Glutamatergic neuron (in vitro differentiated cells): ENCODE data around the gene FBXL22. TPM values are rescaled to one million over a fixed set of nuclear protein-coding genes. Genes with fewer than 3 reads are reported as not detected.

Experiments used
- DNase-seq: peaks from one replicate; pipeline ENCODE4 v3.0.0; 2022
- H3K27ac Mint-ChIP-seq: one replicate; pipeline ENCODE4 v1.8.0; 2020; ENCODE audit warnings: mild to moderate bottlenecking, mixed read lengths, inconsistent platforms; ENCODE audit not compliant: unreplicated experiment
- H3K27me3 Mint-ChIP-seq: one replicate; pipeline ENCODE4 v1.8.0; 2020; ENCODE audit warnings: mild to moderate bottlenecking, moderate library complexity, mixed read lengths, inconsistent platforms; ENCODE audit not compliant: unreplicated experiment
- H3K36me3 Mint-ChIP-seq: one replicate; pipeline ENCODE4 v1.8.0; 2020; ENCODE audit warnings: mild to moderate bottlenecking, mixed read lengths, inconsistent platforms; ENCODE audit not compliant: unreplicated experiment
- H3K4me1 Mint-ChIP-seq: one replicate; pipeline ENCODE4 v1.8.0; 2020; ENCODE audit warnings: mild to moderate bottlenecking, low read depth, mixed read lengths, inconsistent platforms; ENCODE audit not compliant: unreplicated experiment
- H3K4me3 Mint-ChIP-seq: one replicate; pipeline ENCODE4 v1.8.0; 2020; ENCODE audit warnings: mild to moderate bottlenecking, mixed read lengths, inconsistent platforms; ENCODE audit not compliant: unreplicated experiment
- H3K9me3 Mint-ChIP-seq: one replicate; pipeline ENCODE4 v1.8.0; 2020; ENCODE audit warnings: mild to moderate bottlenecking, moderate library complexity, mixed read lengths, inconsistent platforms; ENCODE audit not compliant: unreplicated experiment
- CTCF ChIP-seq: fragments of 200-600 bp; sonication (generic); IDR thresholded peaks from one replicate; pipeline ENCODE4 v1.5.0; 2021; ENCODE audit not compliant: partially characterized antibody, unreplicated experiment
- total RNA-seq: library from RNA; stranded (reverse); fragmentation: NEBNext Ultra II Directional; extraction: Animal tissue kit (Norgen Biotek cat#: 25700); gene quantifications from one replicate; pipeline ENCODE4 v1.2.1, GENCODE V29; 2021; ENCODE audit not compliant: unreplicated experiment

Gene FBXL22
- total RNA-seq, 1 donor from 2014 or later: not detected

DNA sequence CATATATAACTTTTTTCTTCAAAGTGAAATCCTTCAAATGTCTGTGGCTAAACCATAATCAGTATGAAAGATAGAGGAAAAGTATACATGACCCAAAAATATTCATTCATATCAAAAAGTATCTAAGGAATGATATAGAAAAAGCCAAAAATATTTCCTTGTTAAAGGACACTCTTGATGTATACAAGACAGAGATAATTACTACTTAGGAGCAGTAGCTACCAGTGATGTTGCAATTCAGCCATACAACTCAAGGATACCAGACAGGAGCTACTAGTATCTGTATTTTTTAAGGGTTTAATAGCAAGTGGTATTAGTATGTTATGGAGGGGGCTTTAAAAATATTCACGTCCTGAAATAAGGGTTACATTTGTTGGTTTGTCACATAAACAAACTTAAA, 37.0 kb downstream of the FBXL22 start:
- Mint-ChIP-seq H3K4me1 (no peaks in the 10 kb centered on the region), H3K27ac (no peak overlapping the region), H3K9me3 (peaks cover 6% of the 10 kb centered on the region), H3K4me3 (no peak overlapping the region), H3K27me3 (peaks cover 3% of the 10 kb centered on the region), H3K36me3 (peaks cover 13% of the 10 kb centered on the region)
- DNase-seq: no peak
- no peak for TF ChIP-seq CTCF

GRCh38 chr15:63636518-63637061, 39.4 kb downstream of the FBXL22 start:
- no peak for TF ChIP-seq CTCF
- H3K36me3 Mint-ChIP-seq: peaks cover 7% of the 10 kb centered on the region
- H3K9me3 Mint-ChIP-seq: peaks cover 1% of the 10 kb centered on the region
- H3K4me1 Mint-ChIP-seq: no peaks in the 10 kb centered on the region
- H3K4me3 Mint-ChIP-seq: no peak overlapping the region
- H3K27me3 Mint-ChIP-seq: no peaks in the 10 kb centered on the region
- DNase-seq: no peak
- H3K27ac Mint-ChIP-seq: no peak overlapping the region

DNA sequence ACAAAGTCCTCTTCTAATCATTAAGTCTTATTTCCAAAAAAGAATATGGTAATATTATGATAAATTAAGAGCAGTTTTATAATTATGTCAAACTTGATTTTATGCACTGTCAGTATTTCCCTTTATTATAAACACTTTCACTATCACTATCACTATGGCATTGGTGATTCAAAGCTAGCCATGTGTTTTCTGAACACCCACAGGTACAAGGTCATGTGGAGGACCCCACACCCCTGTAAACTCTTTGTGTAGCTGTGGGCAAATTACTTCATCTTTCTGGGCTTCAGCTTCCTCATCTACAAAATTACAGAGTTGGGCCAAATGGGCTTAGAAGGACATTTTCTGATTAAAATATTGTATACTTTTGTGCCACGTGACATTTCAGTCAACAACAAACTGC, 41.7 kb downstream of the FBXL22 start:
- no peaks in the 10 kb centered on the region for H3K36me3 Mint-ChIP-seq
- DNase-seq: no peak
- H3K4me3 Mint-ChIP-seq: no peak overlapping the region
- TF ChIP-seq CTCF: no peak
- H3K4me1 Mint-ChIP-seq: no peaks in the 10 kb centered on the region
- H3K27me3 Mint-ChIP-seq: no peaks in the 10 kb centered on the region
- H3K27ac Mint-ChIP-seq: no peak overlapping the region
- no peaks in the 10 kb centered on the region for H3K9me3 Mint-ChIP-seq

- H3K27ac Mint-ChIP-seq: no peak overlapping the region
- no peaks in the 10 kb centered on the region for H3K27me3 Mint-ChIP-seq
- H3K4me1 Mint-ChIP-seq: no peaks in the 10 kb centered on the region
- no peak overlapping the region for H3K4me3 Mint-ChIP-seq
- no peaks in the 10 kb centered on the region for H3K9me3 Mint-ChIP-seq
- no peaks in the 10 kb centered on the region for H3K36me3 Mint-ChIP-seq
- TF ChIP-seq CTCF: no peak
- no peak for DNase-seq
Observed at GRCh38 chr15:63640146-63640545, 43.0 kb downstream of the FBXL22 start.

Other genes starting within 250 kb of the FBXL22 start
- not detected for gene CA12, start 215.5 kb upstream of the FBXL22 start, total RNA-seq
- gene USP3, start 92.8 kb upstream of the FBXL22 start, total RNA-seq: 50.9 TPM
- 184 TPM for gene HERC1, start 236.6 kb downstream of the FBXL22 start, total RNA-seq